B cell (primary cell): ENCODE data around the gene MYMK. TPM values are rescaled to one million over a fixed set of nuclear protein-coding genes. Genes with fewer than 3 reads are reported as not detected.

ENCODE experiments used
- ATAC-seq: fragments of 200-7000 bp; cut with Tn5 transposase; one replicate; pipeline ENCODE4 v1.10.0; 2021; ENCODE audit warnings: low read depth, mild to moderate bottlenecking, moderate number of reproducible peaks, moderate library complexity
- CTCF ChIA-PET: fragments of 350-600 bp; sonication (Branson Sonifier 250); formaldehyde crosslinking; loops from one replicate; lab custom pipeline; 2021; ENCODE audit warnings: antibody characterized with exemption, inconsistent platforms; lab: Charles Lee
- POLR2A ChIA-PET: fragments of 350-600 bp; sonication (Branson Sonifier 250); formaldehyde crosslinking; loops from one replicate; lab custom pipeline; 2021; ENCODE audit warnings: antibody characterized with exemption; lab: Charles Lee
- DNase-seq: peaks from one replicate; pipeline ENCODE4 v3.0.0; 2013
- H2AFZ ChIP-seq: 2 replicates; pipeline ENCODE4 v1.6.1; 2012; ENCODE audit warnings: mild to moderate bottlenecking, low read depth, low read length; ENCODE audit not compliant: insufficient read depth, poor library complexity, severe bottlenecking
- H3K27ac ChIP-seq, 2 donors: 1 replicate in 1 of 2; 2 replicates in 1 of 2; pipeline ENCODE4 v1.5.1; 2012 to 2013; ENCODE audit warnings: low read length in 2 of 2, mild to moderate bottlenecking in 2 of 2, moderate library complexity in 1 of 2
- H3K27me3 ChIP-seq, 4 experiments: fragments of 200-600 bp in 1 of 4; sonication (generic) in 1 of 4; replicated peaks in 1 of 4; 1 replicate in 2 of 4; 2 replicates in 2 of 4; pipeline versions ENCODE4 v1.6.1 to v1.7.0; 2013 to 2016; ENCODE audit warnings: low read length in 3 of 4, mild to moderate bottlenecking in 2 of 4, mixed read lengths in 1 of 4, moderate library complexity in 1 of 4; ENCODE audit not compliant: insufficient read depth in 4 of 4, control insufficient read depth in 3 of 4; ENCODE audit errors: control extremely low read depth in 1 of 4
- H3K36me3 ChIP-seq, 2 experiments: replicated peaks in 1 of 2; 1 replicate in 1 of 2; 2 replicates in 1 of 2; pipeline versions ENCODE4 v1.6.1 to v1.7.1; 2013; ENCODE audit warnings: low read length in 1 of 2; ENCODE audit not compliant: insufficient read depth in 2 of 2, control insufficient read depth in 1 of 2; ENCODE audit errors: control extremely low read depth in 1 of 2, extremely low read depth in 1 of 2
- H3K4me1 ChIP-seq, 2 donors: fragments of 200-600 bp in 1 of 2; sonication (generic) in 1 of 2; 1 replicate in 1 of 2; 2 replicates in 1 of 2; pipeline versions ENCODE4 v1.5.1 to v1.6.1; 2013 to 2017; ENCODE audit warnings: low read length in 2 of 2; ENCODE audit not compliant: control insufficient read depth in 2 of 2, insufficient read depth in 2 of 2
- H3K4me2 ChIP-seq: replicated peaks from 2 replicates; pipeline ENCODE3; 2012; ENCODE audit warnings: mild to moderate bottlenecking, low read depth, low read length; ENCODE audit not compliant: poor library complexity, severe bottlenecking
- H3K4me3 ChIP-seq, 5 experiments: fragments of 200-600 bp in 1 of 5; sonication (generic) in 1 of 5; 1 replicate in 3 of 5; 2 replicates in 2 of 5; pipeline versions ENCODE4 v1.5.1 to v1.7.0; 2011 to 2016; ENCODE audit warnings: low read length in 4 of 5, mild to moderate bottlenecking in 4 of 5, low read depth in 2 of 5, control low read depth in 1 of 5, moderate library complexity in 1 of 5; ENCODE audit not compliant: insufficient read depth in 1 of 5; ENCODE audit errors: control extremely low read depth in 1 of 5, extremely low read depth in 1 of 5
- H3K79me2 ChIP-seq: fragments of 200-600 bp; sonication (generic); one replicate; pipeline ENCODE4 v1.6.0; 2016; ENCODE audit warnings: low read length; ENCODE audit not compliant: control insufficient read depth, insufficient read depth
- H3K9ac ChIP-seq: fragments of 200-600 bp; sonication (generic); 2 replicates; pipeline ENCODE4 v1.6.1; 2017; ENCODE audit warnings: mild to moderate bottlenecking, low read length, moderate library complexity
- H3K9me3 ChIP-seq, 3 donors: one replicate each; pipeline versions ENCODE4 v1.6.1 to v1.7.1; 2013; ENCODE audit warnings: low read length in 2 of 3; ENCODE audit not compliant: control insufficient read depth in 2 of 3, insufficient read depth in 1 of 3; ENCODE audit errors: control extremely low read depth in 1 of 3
- H4K20me1 ChIP-seq: 2 replicates; pipeline ENCODE4 v1.6.0; 2012; ENCODE audit warnings: mild to moderate bottlenecking, low read length; ENCODE audit not compliant: insufficient read depth, control insufficient read depth, poor library complexity, severe bottlenecking
- H3K27ac Mint-ChIP-seq: one replicate; pipeline ENCODE4 v1.8.0; 2021; ENCODE audit warnings: mixed read lengths
- H3K27me3 Mint-ChIP-seq: one replicate; pipeline ENCODE4 v1.8.0; 2021; ENCODE audit warnings: mixed read lengths
- H3K4me1 Mint-ChIP-seq: one replicate; pipeline ENCODE4 v1.8.0; 2021; ENCODE audit warnings: mixed read lengths
- H3K4me3 Mint-ChIP-seq: one replicate; pipeline ENCODE4 v1.8.0; 2021; ENCODE audit warnings: mixed read lengths
- H3K9me3 Mint-ChIP-seq: one replicate; pipeline ENCODE4 v1.8.0; 2022; ENCODE audit warnings: mixed read lengths; ENCODE audit not compliant: insufficient read depth
- CTCF ChIP-seq: fragments of 200-600 bp; IDR thresholded peaks from one replicate; pipeline ENCODE4 v1.8.0; 2022; ENCODE audit warnings: antibody characterized with exemption, mild to moderate bottlenecking
- EZH2 ChIP-seq: IDR thresholded peaks from 2 replicates; pipeline ENCODE4 v1.6.1; 2012; ENCODE audit warnings: borderline replicate concordance, low read depth, mild to moderate bottlenecking, moderate library complexity, low read length; ENCODE audit not compliant: insufficient read depth, poor library complexity, severe bottlenecking
- WGBS: methylation state at CpG from one replicate; pipeline ENCODE4 v1.1.5; 2013; ENCODE audit warnings: missing lambda C conversion rate; ENCODE audit not compliant: insufficient coverage; 5-methylcytosine and 5-hydroxymethylcytosine counted together
- intact Hi-C: fragments of 100-400 bp; cut with micrococcal nuclease; formaldehyde crosslinking; loops from one replicate; pipeline ENCODE4 v1.10.0; 2022
- polyA plus RNA-seq: library from polyadenylated mRNA; depleted of rRNA; stranded (reverse); fragments of >200 nt; gene quantifications from 2 replicates; pipeline ENCODE4 v1.2.3, GENCODE V29; 2012
- total RNA-seq, 2 donors: library from RNA; stranded (reverse); fragments of 120-200 nt in 1 of 2; gene quantifications; 1 replicate in 1 of 2; 2 replicates in 1 of 2; pipeline versions ENCODE4 v1.2.3 to v1.2.4, GENCODE V29; 2013 to 2022

The MYMK gene
- total and polyA plus RNA-seq, 2 donors (not counting 1 experiment from before 2014, with no cell fraction given) = not detected

DNA sequence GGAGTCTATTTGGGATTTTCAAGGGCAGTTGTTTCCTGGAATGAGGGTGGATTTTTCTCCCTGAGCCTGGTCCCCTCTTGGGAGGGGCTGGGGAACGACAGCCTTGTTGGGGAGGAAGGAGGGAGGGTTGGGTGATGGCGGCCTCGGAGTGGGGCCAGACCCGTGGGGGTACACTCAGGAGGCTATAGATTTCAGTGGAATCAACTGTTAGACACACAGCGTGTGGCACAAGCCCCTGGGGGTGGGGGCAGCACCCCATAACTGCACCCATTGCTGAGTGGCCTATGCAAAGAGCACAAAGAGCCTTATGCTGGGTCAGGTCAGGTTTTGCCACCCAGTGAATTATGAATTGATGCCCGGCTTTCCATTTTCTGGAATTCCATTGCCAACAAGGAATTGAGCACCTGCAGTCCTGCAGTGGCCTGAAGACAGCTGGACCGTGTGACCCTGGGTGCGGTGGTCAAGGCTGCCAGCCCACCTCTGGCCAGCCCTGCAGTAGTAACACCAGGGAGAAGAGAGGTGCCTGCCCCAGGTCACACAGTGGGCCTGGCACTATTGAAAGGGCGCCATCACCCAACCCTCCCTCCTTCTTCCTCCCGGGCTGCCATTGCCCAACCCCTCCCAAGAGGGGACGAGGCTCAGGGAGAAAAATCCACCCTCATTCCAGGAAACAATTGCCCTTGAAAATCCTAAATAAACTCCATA lies 8.4 kb downstream of the MYMK start:
- H3K27me3 Mint-ChIP-seq = peaks cover 8% of the 10 kb centered on the region
- ATAC-seq = no peak
- ChIA-PET CTCF (no interaction called here), POLR2A (no interaction called here)
- TF ChIP-seq EZH2 (no peak), CTCF (no peak)
- no peaks in the 10 kb centered on the region for H3K36me3 ChIP-seq
- H3K4me1 Mint-ChIP-seq = no peaks in the 10 kb centered on the region
- peaks cover 0 to 5% (median 0%) of the 10 kb centered on the region in 3 donors for H3K9me3 ChIP-seq
- no peak overlapping the region for H3K9ac ChIP-seq
- no peak overlapping the region for H2AFZ ChIP-seq
- no peaks in the 10 kb centered on the region for H3K79me2 ChIP-seq
- no peak for DNase-seq
- H3K27ac ChIP-seq = no peak overlapping the region
- peaks cover 0 to 4% (median 0%) of the 10 kb centered on the region in 4 experiments for H3K27me3 ChIP-seq
- intact Hi-C loops = no loop called here
- no peak overlapping the region for H3K4me3 ChIP-seq
- H3K4me3 Mint-ChIP-seq = no peak overlapping the region
- no peak overlapping the region for H3K4me2 ChIP-seq
- WGBS = 78% methylated on average over 10 of the region's 11 CpGs
- no peaks in the 10 kb centered on the region for H4K20me1 ChIP-seq
- no peak overlapping the region for H3K27ac Mint-ChIP-seq
- no peaks in the 10 kb centered on the region for H3K9me3 Mint-ChIP-seq
- no peaks in the 10 kb centered on the region for H3K4me1 ChIP-seq

GRCh38 chr9:133515615-133516255 lies 9.0 kb downstream of the MYMK start:
- no peak overlapping the region for H3K4me2 ChIP-seq
- H3K27ac ChIP-seq = no peak overlapping the region
- POLR2A ChIA-PET = no interaction called here
- H2AFZ ChIP-seq = no peak overlapping the region
- Mint-ChIP-seq H3K27ac (no peak overlapping the region), H3K9me3 (no peaks in the 10 kb centered on the region), H3K27me3 (peaks cover 8% of the 10 kb centered on the region), H3K4me3 (no peak overlapping the region), H3K4me1 (no peaks in the 10 kb centered on the region)
- H3K9ac ChIP-seq = no peak overlapping the region
- ATAC-seq (no peak), DNase-seq (no peak)
- WGBS = 96% methylated on average over 17 of the region's 17 CpGs
- intact Hi-C loops = no loop called here
- no peaks in the 10 kb centered on the region for H3K79me2 ChIP-seq
- no peaks in the 10 kb centered on the region for H3K36me3 ChIP-seq
- TF ChIP-seq EZH2 (no peak), CTCF (no peak)
- H3K4me1 ChIP-seq = no peaks in the 10 kb centered on the region
- no peaks in the 10 kb centered on the region for H4K20me1 ChIP-seq
- no peak overlapping the region for H3K4me3 ChIP-seq
- CTCF ChIA-PET = no interaction called here
- peaks cover 0 to 5% (median 0%) of the 10 kb centered on the region in 3 donors for H3K9me3 ChIP-seq
- peaks cover 0 to 4% (median 0%) of the 10 kb centered on the region in 4 experiments for H3K27me3 ChIP-seq
